Activated T-cell treated with anti-CD3 and anti-CD28 coated beads for 24 hours (primary cell): Measurements from ENCODE around the gene SKP2.
"Not testable (repeated sequence)": the region's sequence is repeated elsewhere in the genome, so short reads cannot be mapped to it uniquely, and the experiment has no call there.

Experiments used
- DNase-seq: peaks from one replicate; pipeline ENCODE4 v3.0.0-alpha.2; 2020; ENCODE audit warnings: low read depth

SKP2 gene

GRCh38 chr5:36151434-36152323 lies at the start of gene SKP2, which contains the start of gene LMBRD2:
TSS of gene SKP2 (plus strand) at chr5:36152111. CDS start at chr5:36152263, 152 bp downstream.
TSS of gene LMBRD2 (minus strand) at chr5:36151887. CDS start at chr5:36143349, 8,538 bp downstream.
- DNase-seq: peak; percentile 96

- DNase-seq: no peak
Observed at GRCh38 chr5:36105819-36106218, 46.1 kb upstream of the SKP2 start.

GRCh38 chr5:36108758-36109460 lies 43.0 kb upstream of the SKP2 start:
- DNase-seq: no peak

- DNase-seq: no peak
Observed at GRCh38 chr5:36111238-36111637, 40.7 kb upstream of the SKP2 start.

GRCh38 chr5:36125868-36126267 lies 26.0 kb upstream of the SKP2 start:
- no peak for DNase-seq

- no peak for DNase-seq
Observed at GRCh38 chr5:36128795-36129194, 23.1 kb upstream of the SKP2 start.

GRCh38 chr5:36129666-36130065 lies 22.2 kb upstream of the SKP2 start:
- not testable (repeated sequence) for DNase-seq

GRCh38 chr5:36133009-36133408 lies 18.9 kb upstream of the SKP2 start:
- DNase-seq: not testable (repeated sequence)

- no peak for DNase-seq
Observed at GRCh38 chr5:36135988-36136387, 15.9 kb upstream of the SKP2 start.

- no peak for DNase-seq
Observed at GRCh38 chr5:36136581-36136980, 15.3 kb upstream of the SKP2 start.

GRCh38 chr5:36138900-36139683 lies 12.8 kb upstream of the SKP2 start:
- DNase-seq: no peak

- DNase-seq: no peak
Observed at GRCh38 chr5:36145311-36145710, 6.6 kb upstream of the SKP2 start.

- no peak for DNase-seq
Observed at GRCh38 chr5:36146390-36146789, 5.5 kb upstream of the SKP2 start.

- no peak for DNase-seq
Observed at GRCh38 chr5:36147681-36148080, 4.2 kb upstream of the SKP2 start.

GRCh38 chr5:36150676-36151433 lies 1.1 kb upstream of the SKP2 start:
- DNase-seq: peak; percentile 44

- DNase-seq: no peak
Observed at GRCh38 chr5:36152324-36153297, 700 bp downstream of the SKP2 start.

GRCh38 chr5:36153298-36153677 lies 1.4 kb downstream of the SKP2 start:
- no peak for DNase-seq

GRCh38 chr5:36153726-36154125 lies 1.8 kb downstream of the SKP2 start:
- no peak for DNase-seq

GRCh38 chr5:36155291-36155690 lies 3.4 kb downstream of the SKP2 start:
- DNase-seq: no peak

GRCh38 chr5:36156121-36156601 lies 4.2 kb downstream of the SKP2 start:
- no peak for DNase-seq
